Suprapubic skin (tissue), 3 donors: ENCODE data around the gene ZC2HC1B.

Source experiments
- POLR2AphosphoS5 ChIP-seq, 3 donors: sonication (generic); formaldehyde crosslinking; IDR thresholded peaks; one replicate each; pipeline ENCODE4 v1.6.1; 2017; ENCODE audit warnings: antibody characterized with exemption in 3 of 3
- TF ChIP-seq, protein P1 (sequence below), 2 donors: fragments of 200-600 bp in 1 of 2; fragments of 450-650 bp in 1 of 2; sonication (generic) in 1 of 2; IDR thresholded peaks; one replicate each; pipeline ENCODE4 v1.5.1; 2016 to 2019; ENCODE audit warnings: antibody characterized with exemption in 2 of 2, mild to moderate bottlenecking in 1 of 2, moderate library complexity in 1 of 2

DNA sequence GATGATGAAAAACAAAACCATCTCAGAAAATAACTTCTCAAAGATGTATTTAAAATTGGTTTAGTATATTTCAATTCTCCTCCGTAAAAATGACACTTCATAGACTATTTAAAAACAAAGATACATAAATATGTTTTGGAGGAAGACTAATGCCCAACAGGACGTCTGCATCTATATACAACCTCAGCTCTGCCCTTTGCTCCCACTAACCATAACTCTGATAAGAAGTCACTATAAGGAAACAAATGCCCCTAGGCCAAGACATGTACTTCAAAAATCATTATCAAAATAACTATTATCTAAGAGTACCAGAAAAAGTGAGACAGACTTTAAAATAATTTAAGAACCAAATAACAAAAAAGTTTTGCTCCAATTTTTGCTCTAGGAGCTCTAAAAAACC lies 120.4 kb downstream of the ZC2HC1B start:
- TF ChIP-seq, protein P1, sequence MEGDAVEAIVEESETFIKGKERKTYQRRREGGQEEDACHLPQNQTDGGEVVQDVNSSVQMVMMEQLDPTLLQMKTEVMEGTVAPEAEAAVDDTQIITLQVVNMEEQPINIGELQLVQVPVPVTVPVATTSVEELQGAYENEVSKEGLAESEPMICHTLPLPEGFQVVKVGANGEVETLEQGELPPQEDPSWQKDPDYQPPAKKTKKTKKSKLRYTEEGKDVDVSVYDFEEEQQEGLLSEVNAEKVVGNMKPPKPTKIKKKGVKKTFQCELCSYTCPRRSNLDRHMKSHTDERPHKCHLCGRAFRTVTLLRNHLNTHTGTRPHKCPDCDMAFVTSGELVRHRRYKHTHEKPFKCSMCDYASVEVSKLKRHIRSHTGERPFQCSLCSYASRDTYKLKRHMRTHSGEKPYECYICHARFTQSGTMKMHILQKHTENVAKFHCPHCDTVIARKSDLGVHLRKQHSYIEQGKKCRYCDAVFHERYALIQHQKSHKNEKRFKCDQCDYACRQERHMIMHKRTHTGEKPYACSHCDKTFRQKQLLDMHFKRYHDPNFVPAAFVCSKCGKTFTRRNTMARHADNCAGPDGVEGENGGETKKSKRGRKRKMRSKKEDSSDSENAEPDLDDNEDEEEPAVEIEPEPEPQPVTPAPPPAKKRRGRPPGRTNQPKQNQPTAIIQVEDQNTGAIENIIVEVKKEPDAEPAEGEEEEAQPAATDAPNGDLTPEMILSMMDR (IDR thresholded peaks at IDR 0.05) = no peak
- TF ChIP-seq POLR2AphosphoS5 (IDR thresholded peaks at IDR 0.05) = no peak
